Fibroblast of lung (primary cell): ENCODE results near the gene MACROD2.

ENCODE experiments used
- CTCF ChIP-seq, 2 donors: IDR thresholded peaks in 1 of 2; conservative IDR thresholded peaks in 1 of 2; 1 replicate in 1 of 2; 2 replicates in 1 of 2; pipeline ENCODE4 v1.5.1; 2011 to 2012; ENCODE audit warnings: low read length in 2 of 2, control low read depth in 1 of 2, inconsistent platforms in 1 of 2, low read depth in 1 of 2, mild to moderate bottlenecking in 1 of 2
- EZH2 ChIP-seq: IDR thresholded peaks from 2 replicates; pipeline ENCODE4 v1.5.1; 2012; ENCODE audit warnings: low read length, control low read depth, mild to moderate bottlenecking; ENCODE audit errors: missing control alignments

- TF ChIP-seq CTCF (conservative IDR thresholded peaks at IDR 0.05 in 1 of 2, IDR thresholded peaks at IDR 0.05 in 1 of 2; ENCODE audit: low read depth in 1 of 2, low read length in 2 of 2) (no peak), EZH2 (no peak)
These were observed 835.1 kb downstream of the MACROD2 start for GRCh38 chr20:14830466-14830865.
